Hepatocyte (in vitro differentiated cells): ENCODE data around the gene CKMT1A. TPM values are rescaled to one million over a fixed set of nuclear protein-coding genes. Genes with fewer than 3 reads are reported as not detected.
"Not testable (repeated sequence)": the region's sequence is repeated elsewhere in the genome, so short reads cannot be mapped to it uniquely, and the experiment has no call there.

Experiments used
- DNase-seq: peaks from one replicate; pipeline ENCODE4 v3.0.0-alpha.2; 2016; ENCODE audit warnings: low spot score
- H2AFZ ChIP-seq: fragments of 200-600 bp; sonication (generic); 2 replicates; pipeline ENCODE4 v1.6.0; 2016; ENCODE audit warnings: antibody characterized with exemption, mild to moderate bottlenecking
- H3K27ac ChIP-seq: fragments of 200-600 bp; sonication (generic); 2 replicates; pipeline ENCODE4 v1.5.1; 2016; ENCODE audit warnings: mild to moderate bottlenecking
- H3K27me3 ChIP-seq: fragments of 200-600 bp; sonication (generic); 2 replicates; pipeline ENCODE4 v1.6.1; 2016
- H3K36me3 ChIP-seq: fragments of 200-600 bp; sonication (generic); replicated peaks from 2 replicates; pipeline ENCODE4 v1.5.1; 2016; ENCODE audit warnings: low read depth; ENCODE audit not compliant: insufficient read depth
- H3K4me1 ChIP-seq: fragments of 200-600 bp; sonication (generic); 2 replicates; pipeline ENCODE4 v1.5.1; 2016; ENCODE audit warnings: mild to moderate bottlenecking, moderate library complexity; ENCODE audit not compliant: insufficient read depth
- H3K4me2 ChIP-seq: fragments of 200-600 bp; sonication (generic); 2 replicates; pipeline ENCODE4 v1.6.0; 2016
- H3K4me3 ChIP-seq: fragments of 200-600 bp; sonication (generic); 2 replicates; pipeline ENCODE4 v1.5.1; 2016; ENCODE audit warnings: mild to moderate bottlenecking
- H3K79me2 ChIP-seq: fragments of 200-600 bp; sonication (generic); 2 replicates; pipeline ENCODE4 v1.6.0; 2017; ENCODE audit warnings: mild to moderate bottlenecking
- H3K9me2 ChIP-seq: fragments of 200-600 bp; sonication (generic); replicated peaks from 2 replicates; pipeline ENCODE4 v1.6.0; 2017; ENCODE audit warnings: mild to moderate bottlenecking; ENCODE audit not compliant: insufficient read depth
- H3K9me3 ChIP-seq: fragments of 200-600 bp; sonication (generic); 2 replicates; pipeline ENCODE4 v1.5.1; 2016; ENCODE audit warnings: low read depth, mild to moderate bottlenecking
- H4K20me1 ChIP-seq: fragments of 200-600 bp; sonication (generic); 2 replicates; pipeline ENCODE4 v1.6.0; 2016; ENCODE audit warnings: mild to moderate bottlenecking; ENCODE audit not compliant: insufficient read depth, poor library complexity, severe bottlenecking
- EZH2 ChIP-seq: fragments of 200-600 bp; sonication (generic); IDR thresholded peaks from 2 replicates; pipeline ENCODE4 v1.6.1; 2016; ENCODE audit warnings: antibody characterized with exemption, mild to moderate bottlenecking, borderline replicate concordance
- EZH2phosphoT487 ChIP-seq: fragments of 200-600 bp; sonication (generic); IDR thresholded peaks from one replicate; pipeline ENCODE4 v1.6.1; 2018; ENCODE audit warnings: antibody characterized with exemption, mild to moderate bottlenecking, low read depth, moderate library complexity; ENCODE audit not compliant: unreplicated experiment, severe bottlenecking
- WGBS: methylation state at CpG from one replicate; pipeline ENCODE4 v1.1.6; 2016; ENCODE audit warnings: low lambda C conversion rate; ENCODE audit errors: missing lambda C conversion rate; 5-methylcytosine and 5-hydroxymethylcytosine counted together
- polyA plus RNA-seq: library from polyadenylated mRNA; unstranded; fragments of >200 nt; fragmentation: Nextera tagmentation; extraction: Ambion mirVana; gene quantifications from 2 replicates; pipeline ENCODE4 v1.2.1, GENCODE V29; 2016
- total RNA-seq: library from RNA; depleted of rRNA; stranded (reverse); fragments of >200 nt; gene quantifications from 2 replicates; pipeline ENCODE4 v1.2.3, GENCODE V29; 2014
- TF ChIP-seq, protein P1 (sequence below): fragments of 200-600 bp; sonication (generic); IDR thresholded peaks from 2 replicates; pipeline ENCODE4 v1.5.1; 2016; ENCODE audit warnings: antibody characterized with exemption, mild to moderate bottlenecking; ENCODE audit not compliant: poor library complexity

CKMT1A gene
- total and polyA plus RNA-seq, 2 experiments from 2014 or later: 3.3 to 8.2 TPM

DNA sequence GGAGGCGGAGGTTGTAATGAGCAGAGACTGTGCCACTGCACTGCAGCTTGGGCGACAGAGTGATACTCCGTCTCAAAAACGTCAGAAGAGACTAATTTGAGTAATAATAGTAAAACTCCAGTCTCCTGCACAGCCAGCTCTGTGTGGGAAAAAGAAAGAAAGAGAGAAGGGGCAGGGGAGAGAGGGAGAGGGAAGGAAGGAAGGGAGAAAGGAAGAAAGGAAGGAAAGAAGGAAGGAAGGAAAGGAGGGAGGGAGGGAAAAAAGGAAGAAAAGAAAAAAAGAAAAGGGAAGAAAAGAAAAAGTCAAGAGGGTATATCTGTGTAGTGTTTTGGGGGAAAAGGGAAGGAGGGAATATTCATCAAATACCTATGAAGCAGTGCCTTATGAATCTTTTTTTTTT lies 29.5 kb downstream of the CKMT1A start:
- Histone ChIP-seq H3K4me3 (no peak overlapping the region), H3K4me2 (no peak overlapping the region), H3K36me3 (no peaks in the 10 kb centered on the region), H4K20me1 (no peaks in the 10 kb centered on the region), H3K27ac (no peak overlapping the region), H3K27me3 (no peaks in the 10 kb centered on the region), H3K9me2 (no peaks in the 10 kb centered on the region), H3K9me3 (no peaks in the 10 kb centered on the region), H2AFZ (no peak overlapping the region), H3K4me1 (no peaks in the 10 kb centered on the region), H3K79me2 (no peaks in the 10 kb centered on the region)
- no peak for DNase-seq
- TF ChIP-seq EZH2 (no peak), EZH2phosphoT487 (no peak)
- TF ChIP-seq, protein P1, sequence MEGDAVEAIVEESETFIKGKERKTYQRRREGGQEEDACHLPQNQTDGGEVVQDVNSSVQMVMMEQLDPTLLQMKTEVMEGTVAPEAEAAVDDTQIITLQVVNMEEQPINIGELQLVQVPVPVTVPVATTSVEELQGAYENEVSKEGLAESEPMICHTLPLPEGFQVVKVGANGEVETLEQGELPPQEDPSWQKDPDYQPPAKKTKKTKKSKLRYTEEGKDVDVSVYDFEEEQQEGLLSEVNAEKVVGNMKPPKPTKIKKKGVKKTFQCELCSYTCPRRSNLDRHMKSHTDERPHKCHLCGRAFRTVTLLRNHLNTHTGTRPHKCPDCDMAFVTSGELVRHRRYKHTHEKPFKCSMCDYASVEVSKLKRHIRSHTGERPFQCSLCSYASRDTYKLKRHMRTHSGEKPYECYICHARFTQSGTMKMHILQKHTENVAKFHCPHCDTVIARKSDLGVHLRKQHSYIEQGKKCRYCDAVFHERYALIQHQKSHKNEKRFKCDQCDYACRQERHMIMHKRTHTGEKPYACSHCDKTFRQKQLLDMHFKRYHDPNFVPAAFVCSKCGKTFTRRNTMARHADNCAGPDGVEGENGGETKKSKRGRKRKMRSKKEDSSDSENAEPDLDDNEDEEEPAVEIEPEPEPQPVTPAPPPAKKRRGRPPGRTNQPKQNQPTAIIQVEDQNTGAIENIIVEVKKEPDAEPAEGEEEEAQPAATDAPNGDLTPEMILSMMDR: no peak
- WGBS: 85% methylated on average over 4 of the region's 4 CpGs

DNA sequence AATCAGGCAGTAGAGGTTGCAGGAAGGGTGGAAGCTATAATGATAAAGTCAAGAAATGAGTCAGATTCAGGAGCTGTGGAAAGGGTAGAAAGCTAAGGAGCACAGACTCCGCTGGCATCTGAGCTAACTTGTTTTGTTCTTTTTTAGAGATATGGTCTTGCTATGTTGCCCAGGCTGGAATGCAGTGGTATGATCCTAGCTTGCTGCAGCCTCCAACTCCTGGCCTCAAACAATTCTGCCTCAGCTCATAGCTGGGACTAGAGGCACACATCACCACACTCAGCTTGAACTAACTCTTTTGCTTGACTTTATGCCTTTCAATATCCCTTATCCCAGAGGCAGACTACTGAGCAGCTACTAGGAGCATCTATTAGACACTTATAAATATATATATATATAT lies 32.6 kb downstream of the CKMT1A start:
- not testable (repeated sequence) for H3K27me3 ChIP-seq, H3K4me2 ChIP-seq, H4K20me1 ChIP-seq, H3K4me3 ChIP-seq, H3K27ac ChIP-seq, H3K79me2 ChIP-seq, H3K36me3 ChIP-seq, H3K4me1 ChIP-seq, H3K9me3 ChIP-seq, H3K9me2 ChIP-seq, H2AFZ ChIP-seq, DNase-seq
- 94% methylated on average over 1 of the region's 1 CpG for WGBS

DNA sequence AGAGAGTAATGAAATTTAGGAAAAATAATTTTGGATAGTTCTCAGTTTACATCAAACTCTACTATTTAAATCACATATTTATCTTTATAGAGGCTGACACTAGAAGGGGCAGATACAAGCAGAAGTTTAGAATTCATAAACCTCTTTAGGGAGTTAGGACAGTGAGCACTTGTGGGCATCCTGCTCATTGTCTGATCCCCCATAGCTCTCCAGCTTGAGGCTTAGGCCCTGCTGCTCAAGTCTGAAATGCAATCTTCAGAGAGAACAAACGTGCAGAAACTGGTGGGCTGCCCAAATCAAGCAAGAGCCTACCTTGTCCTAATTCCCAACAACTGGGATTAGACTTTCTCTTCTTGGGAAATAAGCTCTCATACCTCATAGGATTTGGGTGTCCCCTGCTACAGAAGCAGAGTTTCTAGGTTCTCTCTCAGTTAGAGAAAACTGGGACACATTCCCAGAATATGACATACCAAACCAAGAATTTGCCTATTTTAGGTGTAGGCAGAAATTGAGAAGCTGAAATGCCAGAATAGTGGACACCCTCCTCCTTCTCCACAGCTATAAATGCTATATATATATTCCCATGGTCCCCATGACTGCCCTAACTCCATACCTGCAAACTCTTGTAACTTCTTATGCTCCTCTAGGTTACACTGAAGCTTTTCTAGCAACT lies 34.5 kb downstream of the CKMT1A start:
- not testable (repeated sequence) for H3K27ac ChIP-seq, H3K4me2 ChIP-seq, H3K4me1 ChIP-seq, H3K9me3 ChIP-seq, H2AFZ ChIP-seq, H3K4me3 ChIP-seq, H4K20me1 ChIP-seq, H3K36me3 ChIP-seq, H3K79me2 ChIP-seq, H3K27me3 ChIP-seq, H3K9me2 ChIP-seq, DNase-seq
- WGBS: 65% methylated on average over 1 of the region's 1 CpG

DNA sequence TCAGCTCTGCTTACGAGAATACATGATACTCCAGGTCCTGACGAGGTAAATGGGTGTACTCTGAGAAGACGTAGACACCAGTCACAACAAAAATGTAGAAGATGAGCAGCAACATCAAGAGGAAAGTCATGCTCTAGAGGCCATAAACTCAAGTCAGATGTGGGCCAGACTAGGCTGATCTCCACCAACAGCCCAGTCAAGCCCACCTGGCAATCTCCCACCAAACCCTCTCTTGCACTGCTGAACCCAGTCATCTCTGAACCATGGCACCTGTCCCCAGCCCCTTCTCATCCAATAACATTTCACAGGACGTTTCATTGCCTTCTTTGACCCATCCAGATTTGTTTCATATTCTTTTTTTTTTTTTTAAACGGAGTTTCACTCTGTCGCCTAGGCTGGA lies 41.8 kb downstream of the CKMT1A start:
- TF ChIP-seq EZH2phosphoT487 (no peak), EZH2 (no peak)
- TF ChIP-seq, protein P1: no peak
- no peak overlapping the region for H3K4me2 ChIP-seq

More for the DNA sequence above, 41.8 kb downstream of the CKMT1A start:
- Histone ChIP-seq H3K27me3 (no peaks in the 10 kb centered on the region), H3K4me1 (no peaks in the 10 kb centered on the region), H3K27ac (no peak overlapping the region), H3K36me3 (no peaks in the 10 kb centered on the region), H2AFZ (no peak overlapping the region), H3K9me3 (no peaks in the 10 kb centered on the region), H3K9me2 (no peaks in the 10 kb centered on the region), H3K79me2 (no peaks in the 10 kb centered on the region), H3K4me3 (no peak overlapping the region), H4K20me1 (no peaks in the 10 kb centered on the region)
- DNase-seq: no peak
- 91% methylated on average over 6 of the region's 6 CpGs for WGBS
